PC-9 (cell line): ENCODE measurements around the gene MGARP. TPM values are rescaled to one million over a fixed set of nuclear protein-coding genes. Genes with fewer than 3 reads are reported as not detected.

ENCODE experiments used
- BruUV-seq: library from RNA; stranded (reverse); fragments of 400-500 nt; replicated peaks from 2 replicates; lab custom pipeline; 2021; lab: Mats Ljungman, UMichigan
- CTCF ChIA-PET: fragments of 300-600 bp; sonication (Branson Sonifier 250); formaldehyde crosslinking; loops from one replicate; lab custom pipeline; 2022; ENCODE audit warnings: antibody characterized with exemption; lab: Charles Lee
- POLR2A ChIA-PET: fragments of 300-600 bp; sonication (Branson Sonifier 250); formaldehyde crosslinking; loops from one replicate; lab custom pipeline; 2022; ENCODE audit warnings: antibody characterized with exemption; ENCODE audit not compliant: unreplicated experiment; lab: Charles Lee
- DNase-seq, 2 experiments: peaks; one replicate each; pipeline versions ENCODE4 v3.0.0 to v3.0.0-alpha.2; 2015 to 2022; ENCODE audit warnings: mixed read lengths in 1 of 2
- H2AFZ ChIP-seq: fragments of 200-600 bp; sonication (generic); 2 replicates; pipeline ENCODE4 v1.8.1; 2017; ENCODE audit warnings: antibody characterized with exemption
- H3F3A ChIP-seq: fragments of 200-600 bp; sonication (generic); 2 replicates; pipeline ENCODE4 v1.8.1; 2017; ENCODE audit warnings: antibody characterized with exemption, mild to moderate bottlenecking, low read depth; ENCODE audit not compliant: insufficient read depth
- H3K27ac ChIP-seq: fragments of 200-600 bp; sonication (generic); 2 replicates; pipeline ENCODE4 v1.6.1; 2016; ENCODE audit warnings: mixed run types
- H3K27me3 ChIP-seq: fragments of 200-600 bp; sonication (generic); 2 replicates; pipeline ENCODE4 v1.6.1; 2016; ENCODE audit warnings: low read depth, mixed run types; ENCODE audit not compliant: insufficient read depth
- H3K36me3 ChIP-seq: fragments of 200-600 bp; sonication (generic); 2 replicates; pipeline ENCODE4 v1.6.1; 2016; ENCODE audit warnings: low read depth, mixed run types
- H3K4me1 ChIP-seq: fragments of 200-600 bp; sonication (generic); replicated peaks from 2 replicates; pipeline ENCODE4 v1.6.1; 2016; ENCODE audit warnings: mixed run types; ENCODE audit not compliant: insufficient read depth
- H3K4me2 ChIP-seq: fragments of 200-600 bp; sonication (generic); 2 replicates; pipeline ENCODE4 v1.6.1; 2017; ENCODE audit warnings: mixed run types
- H3K4me3 ChIP-seq: fragments of 200-600 bp; sonication (generic); 2 replicates; pipeline ENCODE4 v1.6.1; 2016; ENCODE audit warnings: mixed run types
- H3K79me2 ChIP-seq: fragments of 200-600 bp; sonication (generic); 2 replicates; pipeline ENCODE4 v1.6.1; 2017; ENCODE audit warnings: low read depth, mixed run types
- H3K9me2 ChIP-seq: fragments of 200-600 bp; sonication (generic); 2 replicates; pipeline ENCODE4 v1.8.1; 2017; ENCODE audit warnings: mild to moderate bottlenecking; ENCODE audit not compliant: insufficient read depth
- H3K9me3 ChIP-seq: fragments of 200-600 bp; sonication (generic); 2 replicates; pipeline ENCODE4 v1.8.1; 2016; ENCODE audit warnings: low read depth; ENCODE audit not compliant: insufficient read depth
- H4K20me1 ChIP-seq: fragments of 200-600 bp; sonication (generic); 2 replicates; pipeline ENCODE4 v1.8.1; 2017; ENCODE audit not compliant: insufficient read depth
- EZH2 ChIP-seq: fragments of 200-600 bp; sonication (generic); IDR thresholded peaks from 2 replicates; pipeline ENCODE4 v1.8.0; 2017; ENCODE audit warnings: antibody characterized with exemption, low read depth
- intact Hi-C: fragments of 100-400 bp; cut with micrococcal nuclease; formaldehyde crosslinking; loops from one replicate; pipeline ENCODE4 v1.10.0; 2022; ENCODE audit not compliant: unreplicated experiment
- total RNA-seq: library from RNA; stranded (reverse); gene quantifications from 2 replicates; pipeline ENCODE4 v1.2.3, GENCODE V29; 2021
- TF ChIP-seq, protein P1 (sequence below): fragments of 200-600 bp; sonication (generic); conservative IDR thresholded peaks from 2 replicates; pipeline ENCODE4 v1.6.1; 2017; ENCODE audit warnings: mixed run types, antibody characterized with exemption, mild to moderate bottlenecking, moderate library complexity

Gene MGARP
- total RNA-seq, 1 experiment from 2014 or later = not detected

DNA sequence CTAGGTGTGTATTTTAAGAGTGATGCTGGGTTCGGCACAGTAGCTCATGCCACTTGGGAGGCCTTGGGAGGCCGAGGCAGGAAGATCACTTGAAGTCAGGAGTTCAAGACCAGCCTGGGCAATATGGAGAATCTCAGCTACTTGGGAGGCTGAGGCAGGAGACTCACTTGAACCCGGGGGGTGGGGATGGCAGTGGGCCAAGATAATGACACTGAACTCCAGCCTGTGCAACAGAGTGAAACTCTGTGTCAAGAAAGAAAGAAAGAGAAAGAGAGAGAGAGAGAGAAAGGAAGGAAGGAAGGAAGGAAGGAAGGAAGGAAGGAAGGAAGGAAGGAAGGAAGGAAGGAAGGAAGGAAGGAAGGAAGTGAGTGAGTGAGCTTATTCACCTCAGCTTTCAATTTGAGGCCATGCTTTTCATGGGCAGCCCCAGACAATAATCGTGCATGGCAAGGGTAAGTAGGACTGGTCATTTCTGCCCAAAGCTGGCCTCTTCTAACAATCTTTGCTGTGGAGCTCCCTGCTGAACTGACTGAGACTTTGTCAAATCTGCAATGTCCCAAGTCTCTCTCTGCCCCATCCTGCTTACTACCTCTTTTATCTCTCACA, 60.5 kb downstream of the MGARP start:
- Histone ChIP-seq H3K27ac (no peak overlapping the region), H3K4me1 (no peaks in the 10 kb centered on the region), H3K4me3 (no peak overlapping the region), H3K36me3 (no peaks in the 10 kb centered on the region), H3K9me3 (no peaks in the 10 kb centered on the region), H2AFZ (no peak overlapping the region), H3K79me2 (no peaks in the 10 kb centered on the region), H3K9me2 (no peaks in the 10 kb centered on the region), H3K27me3 (no peaks in the 10 kb centered on the region), H3K4me2 (no peak overlapping the region), H3F3A (no peaks in the 10 kb centered on the region), H4K20me1 (no peaks in the 10 kb centered on the region)
- no peak for DNase-seq
- TF ChIP-seq, protein P1, sequence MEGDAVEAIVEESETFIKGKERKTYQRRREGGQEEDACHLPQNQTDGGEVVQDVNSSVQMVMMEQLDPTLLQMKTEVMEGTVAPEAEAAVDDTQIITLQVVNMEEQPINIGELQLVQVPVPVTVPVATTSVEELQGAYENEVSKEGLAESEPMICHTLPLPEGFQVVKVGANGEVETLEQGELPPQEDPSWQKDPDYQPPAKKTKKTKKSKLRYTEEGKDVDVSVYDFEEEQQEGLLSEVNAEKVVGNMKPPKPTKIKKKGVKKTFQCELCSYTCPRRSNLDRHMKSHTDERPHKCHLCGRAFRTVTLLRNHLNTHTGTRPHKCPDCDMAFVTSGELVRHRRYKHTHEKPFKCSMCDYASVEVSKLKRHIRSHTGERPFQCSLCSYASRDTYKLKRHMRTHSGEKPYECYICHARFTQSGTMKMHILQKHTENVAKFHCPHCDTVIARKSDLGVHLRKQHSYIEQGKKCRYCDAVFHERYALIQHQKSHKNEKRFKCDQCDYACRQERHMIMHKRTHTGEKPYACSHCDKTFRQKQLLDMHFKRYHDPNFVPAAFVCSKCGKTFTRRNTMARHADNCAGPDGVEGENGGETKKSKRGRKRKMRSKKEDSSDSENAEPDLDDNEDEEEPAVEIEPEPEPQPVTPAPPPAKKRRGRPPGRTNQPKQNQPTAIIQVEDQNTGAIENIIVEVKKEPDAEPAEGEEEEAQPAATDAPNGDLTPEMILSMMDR = no peak
- no peak for TF ChIP-seq EZH2
- ChIA-PET POLR2A (no interaction called here), CTCF (interaction anchor here (0.6 kb wide), 1 partner anchor 13 kb away, joined by 9 read pairs; no protein-coding TSS in a partner anchor)
- intact Hi-C loops = no loop called here
- no TSS peak for BruUV-seq

Other genes with a start within 250 kb of the MGARP start
- 29.9 and 30.7 TPM in 2 replicates for gene ELF2, start 103.0 kb downstream of the MGARP start, total RNA-seq
- 43.8 and 51.7 TPM in 2 replicates for gene NAA15, start 21.3 kb upstream of the MGARP start, total RNA-seq
- gene NDUFC1, start 22.3 kb upstream of the MGARP start, total RNA-seq = 55.9 and 59.3 TPM in 2 replicates
- 6.6 and 7.7 TPM in 2 replicates for gene RAB33B, start 173.9 kb upstream of the MGARP start, total RNA-seq